GM18511 (cell line): ENCODE measurements around the gene PLXNA4.
"Not testable (repeated sequence)": the region's sequence is repeated elsewhere in the genome, so short reads cannot be mapped to it uniquely, and the experiment has no call there.

ENCODE experiments used
- ATAC-seq: cut with Tn5 transposase; IDR thresholded peaks from one replicate; pipeline ENCODE4 v1.9.1; 2021; ENCODE audit warnings: mild to moderate bottlenecking, moderate library complexity; ENCODE audit not compliant: unreplicated experiment

The PLXNA4 gene, protein sequence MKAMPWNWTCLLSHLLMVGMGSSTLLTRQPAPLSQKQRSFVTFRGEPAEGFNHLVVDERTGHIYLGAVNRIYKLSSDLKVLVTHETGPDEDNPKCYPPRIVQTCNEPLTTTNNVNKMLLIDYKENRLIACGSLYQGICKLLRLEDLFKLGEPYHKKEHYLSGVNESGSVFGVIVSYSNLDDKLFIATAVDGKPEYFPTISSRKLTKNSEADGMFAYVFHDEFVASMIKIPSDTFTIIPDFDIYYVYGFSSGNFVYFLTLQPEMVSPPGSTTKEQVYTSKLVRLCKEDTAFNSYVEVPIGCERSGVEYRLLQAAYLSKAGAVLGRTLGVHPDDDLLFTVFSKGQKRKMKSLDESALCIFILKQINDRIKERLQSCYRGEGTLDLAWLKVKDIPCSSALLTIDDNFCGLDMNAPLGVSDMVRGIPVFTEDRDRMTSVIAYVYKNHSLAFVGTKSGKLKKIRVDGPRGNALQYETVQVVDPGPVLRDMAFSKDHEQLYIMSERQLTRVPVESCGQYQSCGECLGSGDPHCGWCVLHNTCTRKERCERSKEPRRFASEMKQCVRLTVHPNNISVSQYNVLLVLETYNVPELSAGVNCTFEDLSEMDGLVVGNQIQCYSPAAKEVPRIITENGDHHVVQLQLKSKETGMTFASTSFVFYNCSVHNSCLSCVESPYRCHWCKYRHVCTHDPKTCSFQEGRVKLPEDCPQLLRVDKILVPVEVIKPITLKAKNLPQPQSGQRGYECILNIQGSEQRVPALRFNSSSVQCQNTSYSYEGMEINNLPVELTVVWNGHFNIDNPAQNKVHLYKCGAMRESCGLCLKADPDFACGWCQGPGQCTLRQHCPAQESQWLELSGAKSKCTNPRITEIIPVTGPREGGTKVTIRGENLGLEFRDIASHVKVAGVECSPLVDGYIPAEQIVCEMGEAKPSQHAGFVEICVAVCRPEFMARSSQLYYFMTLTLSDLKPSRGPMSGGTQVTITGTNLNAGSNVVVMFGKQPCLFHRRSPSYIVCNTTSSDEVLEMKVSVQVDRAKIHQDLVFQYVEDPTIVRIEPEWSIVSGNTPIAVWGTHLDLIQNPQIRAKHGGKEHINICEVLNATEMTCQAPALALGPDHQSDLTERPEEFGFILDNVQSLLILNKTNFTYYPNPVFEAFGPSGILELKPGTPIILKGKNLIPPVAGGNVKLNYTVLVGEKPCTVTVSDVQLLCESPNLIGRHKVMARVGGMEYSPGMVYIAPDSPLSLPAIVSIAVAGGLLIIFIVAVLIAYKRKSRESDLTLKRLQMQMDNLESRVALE (N-terminal part only)

GRCh38 chr7:132575982-132576720 is at the start of gene PLXNA4:
Gene PLXNA4 (minus strand): TSS chr7:132576470. CDS start chr7:132508693, 67,777 bp downstream.
- no peak for ATAC-seq

DNA sequence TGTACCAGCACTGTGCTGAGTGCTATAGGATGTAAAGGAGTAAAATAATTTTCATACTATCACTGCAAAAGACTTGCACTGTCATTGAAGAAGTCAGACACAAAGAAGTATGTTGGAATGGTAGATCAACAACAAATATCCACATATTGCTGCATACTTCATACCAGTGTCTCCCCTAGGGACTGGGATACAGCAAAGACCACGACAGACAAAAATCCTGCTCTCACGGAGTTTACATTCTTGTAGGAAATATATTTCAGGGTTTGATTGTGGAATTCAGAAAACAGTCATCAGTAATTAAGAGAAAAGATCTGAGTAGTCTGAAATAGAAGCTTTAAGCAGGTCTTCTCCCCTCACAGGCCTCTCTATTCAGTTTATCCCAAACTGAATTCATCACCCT is 49.4 kb upstream of the PLXNA4 start:
- no peak for ATAC-seq

GRCh38 chr7:132622081-132622480 is 45.8 kb upstream of the PLXNA4 start:
- no peak for ATAC-seq

DNA sequence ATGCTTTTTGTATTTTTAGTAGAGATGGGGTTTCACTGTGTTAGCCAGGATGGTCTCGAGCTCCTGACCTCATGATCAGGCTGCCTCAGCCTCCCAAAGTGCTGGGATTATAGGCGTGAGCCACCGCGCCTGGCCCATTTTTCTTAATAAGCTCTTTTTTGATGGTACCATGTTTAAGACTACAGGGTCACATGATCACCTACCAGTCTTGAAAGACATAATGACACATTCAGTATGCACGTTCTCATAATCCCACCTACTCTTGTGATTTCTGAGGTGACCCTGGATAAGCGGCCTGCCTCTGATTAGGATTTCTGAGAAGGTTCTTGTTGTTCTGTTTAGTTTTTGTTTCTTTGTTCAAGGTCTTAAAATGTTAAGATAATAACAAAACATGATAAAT is 43.7 kb upstream of the PLXNA4 start:
- ATAC-seq, result no peak

DNA sequence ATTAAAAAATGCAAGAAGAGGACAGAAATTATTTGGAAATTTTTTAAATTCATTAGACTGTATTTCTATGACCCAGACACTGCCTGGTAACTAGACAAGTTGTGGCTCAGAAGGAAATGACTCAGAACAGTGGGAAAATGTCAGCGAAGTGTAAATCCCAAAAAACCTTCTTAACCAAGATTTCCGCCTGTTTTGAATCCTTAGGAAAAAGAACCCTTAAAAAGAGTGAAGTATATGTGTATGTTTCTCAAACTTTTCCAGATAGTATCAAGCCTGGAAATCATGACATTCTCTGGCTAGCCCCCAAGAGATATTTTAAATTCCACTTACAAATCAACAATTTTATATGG is 42.7 kb upstream of the PLXNA4 start:
- ATAC-seq, result no peak

DNA sequence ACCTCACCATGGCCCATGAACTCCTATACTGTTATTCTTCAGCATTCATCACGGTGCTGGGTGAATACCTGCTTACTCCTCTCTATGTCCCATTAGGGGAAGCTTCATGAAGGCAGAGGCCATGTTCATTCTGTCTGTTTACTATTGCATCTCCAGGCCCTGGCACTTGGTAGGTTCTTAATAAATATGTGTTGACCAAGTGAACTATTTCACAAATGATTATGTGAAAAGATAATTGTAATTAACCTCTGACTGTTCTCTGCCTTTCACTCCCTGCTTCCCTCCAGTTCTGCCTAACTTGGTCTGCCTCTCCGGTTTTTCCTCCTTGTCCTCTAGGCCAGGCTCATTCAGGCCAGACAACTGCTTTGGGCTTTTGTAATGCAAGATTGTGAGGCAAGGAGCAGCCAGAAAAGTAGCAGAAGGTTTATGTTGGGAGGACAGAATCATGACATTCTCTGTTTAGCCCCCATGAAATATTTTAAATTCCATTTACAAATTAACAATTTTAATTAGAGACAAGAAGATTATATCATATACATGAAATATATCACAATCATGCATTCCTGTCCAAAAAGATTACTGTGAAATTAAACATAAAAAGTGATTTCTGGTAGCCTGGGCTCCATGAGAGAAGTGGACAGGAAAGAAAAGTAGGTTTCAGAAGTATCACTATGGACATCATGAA is 42.1 kb upstream of the PLXNA4 start:
- ATAC-seq, result no peak

DNA sequence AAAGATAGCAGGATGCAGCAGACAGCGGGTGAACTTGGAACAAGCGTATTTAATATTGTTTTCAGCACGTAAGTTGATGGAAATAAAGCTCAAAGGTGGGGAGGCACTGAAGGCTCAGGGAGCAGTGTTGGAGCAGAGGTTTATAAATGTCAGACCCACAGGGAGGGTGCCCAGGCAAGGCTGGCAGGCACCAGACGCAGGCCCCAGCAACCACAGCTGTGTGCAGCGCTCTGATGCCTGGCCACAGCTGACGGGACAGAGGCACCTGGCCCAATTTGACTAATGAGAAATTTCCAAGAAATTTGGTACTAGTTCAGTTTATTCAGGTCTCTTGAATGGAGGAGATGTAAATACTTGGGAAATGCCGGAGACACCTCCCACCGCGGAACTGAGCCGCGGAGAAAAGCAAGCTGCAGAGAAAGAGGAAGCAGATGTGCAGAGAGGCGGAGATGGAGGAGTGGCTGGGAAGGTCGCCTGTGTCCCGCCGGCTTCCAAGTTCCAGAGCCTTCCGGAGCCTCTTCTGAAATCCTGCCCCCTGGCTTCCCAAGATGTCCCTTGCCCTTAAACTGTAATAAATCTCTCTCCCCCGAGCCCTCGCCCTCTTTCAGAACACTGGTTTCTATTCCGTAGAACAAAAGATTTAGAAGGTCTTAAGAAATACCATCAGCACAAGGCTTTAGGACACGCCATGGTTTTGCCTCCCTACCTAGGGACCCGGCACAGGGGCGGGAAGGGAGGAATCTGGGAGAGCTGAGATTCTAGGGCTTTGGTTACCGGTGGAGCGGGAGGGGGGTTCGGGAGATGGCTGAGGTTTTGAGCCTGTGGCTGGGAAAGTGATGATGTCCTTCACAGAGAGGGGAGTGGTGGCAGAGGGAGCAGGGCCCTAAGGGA is 38.4 kb upstream of the PLXNA4 start:
- no peak for ATAC-seq

- ATAC-seq, result no peak
These were observed 37.5 kb upstream of the PLXNA4 start for GRCh38 chr7:132613737-132614136.

- ATAC-seq, result no peak
These were observed 34.7 kb upstream of the PLXNA4 start for GRCh38 chr7:132610995-132611394.

DNA sequence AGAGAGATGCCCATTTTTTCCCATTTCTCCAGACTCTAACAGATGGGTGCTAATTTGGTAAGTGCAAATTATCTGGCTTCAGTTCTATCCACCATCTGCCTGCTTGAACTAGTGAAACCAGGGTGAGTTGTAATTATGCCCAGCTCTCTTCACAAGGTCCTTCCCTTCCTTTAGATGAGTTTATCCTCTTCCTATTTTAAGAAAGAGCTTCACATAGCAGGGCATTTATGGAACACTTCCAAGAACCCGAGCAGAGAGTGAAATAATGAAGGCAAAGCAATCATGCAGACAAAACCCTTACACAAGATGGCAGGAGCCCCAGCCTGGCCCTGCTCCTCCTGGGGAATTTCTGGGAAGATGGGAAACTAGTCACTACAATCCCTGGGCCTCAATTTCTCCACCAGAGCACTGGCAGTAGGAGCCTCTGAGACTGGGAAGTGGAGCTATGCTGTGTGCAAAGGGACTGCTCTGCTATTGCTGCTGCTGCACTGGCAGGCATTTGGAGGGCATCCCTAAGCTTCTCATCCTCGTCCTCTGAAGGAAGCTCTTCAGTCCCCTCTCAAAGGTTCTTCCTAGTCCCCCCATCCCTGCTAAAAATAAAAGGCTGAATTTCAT is 33.7 kb upstream of the PLXNA4 start:
- ATAC-seq, result no peak

DNA sequence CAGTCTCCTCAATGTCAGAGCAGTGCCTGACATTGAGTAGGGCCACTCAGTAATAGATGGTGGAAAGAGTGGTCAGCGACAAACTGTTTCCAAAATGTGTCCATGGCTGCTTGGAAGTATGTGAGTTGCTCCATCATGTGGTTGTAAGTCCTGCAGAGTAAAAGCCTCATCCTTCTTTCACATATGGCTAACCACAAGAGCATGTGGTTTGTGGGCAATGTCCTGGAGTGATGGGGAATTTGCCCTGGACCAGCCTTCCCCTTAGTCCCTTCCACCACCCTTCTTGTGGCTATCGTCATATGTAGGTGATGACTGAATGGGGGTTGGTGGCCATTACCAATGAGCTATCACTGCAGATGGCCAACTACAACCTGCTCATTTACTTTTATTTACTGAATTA is 33.0 kb upstream of the PLXNA4 start:
- ATAC-seq, result no peak

DNA sequence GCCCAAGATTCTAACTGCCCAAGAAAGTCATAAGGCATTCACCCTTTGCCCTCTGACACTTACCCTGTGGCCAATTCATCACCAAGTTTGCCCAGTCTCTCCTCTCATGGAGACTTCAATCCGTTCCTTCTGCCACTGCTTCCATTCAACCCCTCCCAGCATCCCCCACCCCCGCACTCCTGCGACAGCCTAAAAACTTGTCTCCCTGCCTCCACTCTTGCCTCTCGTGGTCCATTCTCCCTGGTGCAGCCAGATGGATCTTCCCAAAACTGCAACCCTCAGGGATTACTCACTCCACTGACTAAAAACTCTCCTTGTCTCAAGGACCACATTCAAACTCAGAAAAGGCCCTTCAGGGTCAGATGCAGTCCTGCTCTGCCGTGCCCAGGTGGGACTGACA is 32.3 kb upstream of the PLXNA4 start:
- ATAC-seq, result no peak

DNA sequence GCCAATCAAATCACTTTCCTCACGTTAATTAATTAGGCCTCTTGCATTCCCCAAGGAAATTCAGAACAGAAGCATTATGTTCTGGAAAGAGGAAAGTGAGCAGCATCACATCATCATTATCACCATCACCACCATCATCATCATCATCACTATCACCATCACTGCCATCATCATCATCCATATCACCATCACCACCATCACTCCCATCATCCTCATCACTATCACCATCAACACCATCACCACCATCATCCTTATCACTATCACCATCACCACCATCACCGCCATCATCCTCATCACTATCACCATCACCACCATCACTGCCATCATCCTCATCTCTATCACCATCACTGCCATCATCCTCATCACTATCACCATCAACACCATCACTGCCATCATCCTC is 31.4 kb upstream of the PLXNA4 start:
- no peak for ATAC-seq

DNA sequence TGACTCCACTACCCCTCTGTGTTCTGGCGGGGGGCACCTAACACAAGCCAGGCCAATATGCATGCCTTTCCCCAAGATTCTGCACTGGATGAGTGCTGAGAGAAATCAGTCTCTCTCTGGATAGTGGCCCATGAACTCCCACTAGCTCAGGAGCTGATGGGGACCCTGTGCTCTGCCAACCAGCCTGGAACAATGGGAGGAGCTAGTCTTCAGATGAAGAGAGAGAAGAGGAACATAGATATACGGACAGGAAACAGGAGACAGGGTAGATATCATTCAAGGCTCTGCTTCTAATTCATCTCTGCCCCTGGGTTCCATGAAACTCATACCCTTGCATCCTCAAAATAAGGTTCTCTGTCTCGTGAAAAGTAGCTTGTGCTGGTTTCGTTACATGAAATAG is 27.9 kb upstream of the PLXNA4 start:
- ATAC-seq, result no peak

- ATAC-seq, result no peak
These were observed 27.1 kb upstream of the PLXNA4 start for GRCh38 chr7:132603220-132603833.

DNA sequence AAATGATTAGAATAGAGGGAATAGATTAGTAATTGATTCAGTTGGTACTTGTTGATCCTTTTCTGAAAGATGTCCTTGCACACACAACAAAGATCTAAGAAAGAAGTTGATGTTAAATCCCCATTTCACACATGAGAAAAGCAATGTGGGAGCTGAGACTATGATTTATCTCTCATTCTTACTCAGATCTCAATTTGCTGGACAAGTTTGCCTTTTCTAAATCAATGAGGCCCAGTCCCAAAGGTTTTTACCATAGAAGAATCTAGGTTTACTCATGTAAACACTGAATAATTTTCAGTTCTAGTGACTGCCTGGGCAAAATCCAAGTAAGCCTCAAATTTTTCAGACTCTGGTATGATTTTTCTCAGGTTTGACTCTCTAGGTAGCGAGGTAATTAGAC is 25.5 kb upstream of the PLXNA4 start:
- ATAC-seq, result no peak

GRCh38 chr7:132596588-132596987 is 20.3 kb upstream of the PLXNA4 start:
- ATAC-seq, result no peak

- ATAC-seq, result not testable (repeated sequence)
These were observed 18.5 kb upstream of the PLXNA4 start for GRCh38 chr7:132594741-132595140.
